ENCODE data around the gene EVPL. TPM values are rescaled to one million over a fixed set of nuclear protein-coding genes. Genes with fewer than 3 reads are reported as not detected.

EVPL gene
- total and polyA plus RNA-seq, 2 donors (not counting 3 experiments of a cell fraction or from before 2014, with no cell fraction given): not detected

DNA sequence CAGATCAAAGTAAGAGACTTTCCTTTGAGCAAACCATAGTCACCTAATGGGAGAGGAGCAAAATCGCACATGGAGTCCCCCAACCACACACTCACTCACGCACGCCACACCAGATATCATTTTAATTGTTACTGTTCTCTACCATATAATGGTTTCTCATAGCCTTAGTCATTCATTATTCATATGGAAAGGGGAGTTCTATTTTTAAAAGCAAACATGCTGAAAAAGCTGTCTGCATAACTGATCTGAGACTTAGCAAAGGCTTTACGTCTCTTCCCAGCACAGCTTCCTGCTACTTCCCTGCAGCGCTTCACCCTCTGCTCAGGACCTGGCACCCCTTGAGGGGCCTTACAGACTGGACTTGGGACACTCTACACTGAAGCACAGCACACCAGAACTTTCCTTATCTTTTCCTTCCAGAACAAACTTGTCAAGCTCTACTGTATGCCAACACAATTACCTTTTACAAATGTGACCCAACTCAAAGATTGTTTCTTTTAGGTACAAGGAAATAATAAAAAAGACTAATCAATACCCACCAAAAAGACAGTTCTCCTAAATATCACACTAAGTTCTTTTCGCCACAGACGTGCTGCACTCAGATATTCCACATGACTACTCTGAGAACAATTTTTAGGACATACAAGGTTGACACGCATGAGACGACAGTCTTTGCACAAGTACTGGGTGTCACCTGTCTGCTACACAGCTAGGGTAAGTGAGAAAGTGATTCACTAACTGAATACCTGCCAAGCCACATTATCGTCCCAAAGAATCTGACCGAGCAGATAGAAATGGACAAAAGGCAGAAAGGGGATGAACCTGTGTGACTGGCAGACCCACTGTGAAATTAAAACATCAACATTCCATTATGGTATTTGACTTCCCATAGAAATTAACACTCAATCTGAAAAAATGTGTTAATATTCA, 23.7 kb upstream of the EVPL start:
- FAIRE-seq (no peak), DNase-seq (ENCODE audit: low read depth, low spot score) (no peak)
- Histone ChIP-seq H3K27me3 (ENCODE audit: control insufficient read depth in 2 of 2, insufficient read depth in 2 of 2, low read length in 2 of 2) (no peaks in the 10 kb centered on the region), H3K27ac (ENCODE audit: insufficient read depth, low read depth, low read length) (no peak overlapping the region), H4K20me1 (replicated peaks; ENCODE audit: control insufficient read depth, extremely low read depth, insufficient read depth, low read length) (no peaks in the 10 kb centered on the region), H3K36me3 (ENCODE audit: control insufficient read depth in 2 of 2, extremely low read depth in 1 of 2, insufficient read depth in 2 of 2, low read length in 2 of 2) (peaks cover 16 to 30% of the 10 kb centered on the region in 2 experiments), H2AFZ (ENCODE audit: low read depth, low read length) (no peak overlapping the region), H3K9me3 (replicated peaks; ENCODE audit: control insufficient read depth, insufficient read depth, low read length) (no peaks in the 10 kb centered on the region), H3K9me1 (replicated peaks; ENCODE audit: control insufficient read depth, extremely low read depth, insufficient read depth, low read length) (no peaks in the 10 kb centered on the region), H3K9ac (replicated peaks; ENCODE audit: extremely low read depth, insufficient read depth, low read length) (no peak overlapping the region), H3K4me1 (ENCODE audit: control insufficient read depth, extremely low read depth, insufficient read depth, low read length) (peaks cover 18% of the 10 kb centered on the region), H3K4me2 (ENCODE audit: insufficient read depth, low read length) (no peak overlapping the region), H3K4me3 (replicated peaks in 1 of 3; ENCODE audit: insufficient read depth in 1 of 3, low read depth in 1 of 3, low read length in 3 of 3) (no peak overlapping the region), H3K79me2 (ENCODE audit: control insufficient read depth, insufficient read depth, low read length) (peaks cover 20% of the 10 kb centered on the region)
- TF ChIP-seq EZH2 (IDR thresholded peaks at IDR 0.05; ENCODE audit: borderline replicate concordance, low read depth, low read length, severe bottlenecking): no peak
- TF ChIP-seq GATA2 (IDR thresholded peaks at IDR 0.05; ENCODE audit: insufficient read depth, insufficient read length, low read depth, low read length): no peak
- no peak for TF ChIP-seq FOS (IDR thresholded peaks at IDR 0.05; ENCODE audit: borderline replicate concordance, insufficient read depth, low read length)
- TF ChIP-seq POLR2AphosphoS5 (IDR thresholded peaks at IDR 0.05; ENCODE audit: insufficient read depth, low read depth, low read length): no peak
- TF ChIP-seq, protein P1, sequence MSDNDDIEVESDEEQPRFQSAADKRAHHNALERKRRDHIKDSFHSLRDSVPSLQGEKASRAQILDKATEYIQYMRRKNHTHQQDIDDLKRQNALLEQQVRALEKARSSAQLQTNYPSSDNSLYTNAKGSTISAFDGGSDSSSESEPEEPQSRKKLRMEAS (IDR thresholded peaks at IDR 0.05; ENCODE audit: insufficient read depth, insufficient read length): no peak
- TF ChIP-seq, protein P2, sequence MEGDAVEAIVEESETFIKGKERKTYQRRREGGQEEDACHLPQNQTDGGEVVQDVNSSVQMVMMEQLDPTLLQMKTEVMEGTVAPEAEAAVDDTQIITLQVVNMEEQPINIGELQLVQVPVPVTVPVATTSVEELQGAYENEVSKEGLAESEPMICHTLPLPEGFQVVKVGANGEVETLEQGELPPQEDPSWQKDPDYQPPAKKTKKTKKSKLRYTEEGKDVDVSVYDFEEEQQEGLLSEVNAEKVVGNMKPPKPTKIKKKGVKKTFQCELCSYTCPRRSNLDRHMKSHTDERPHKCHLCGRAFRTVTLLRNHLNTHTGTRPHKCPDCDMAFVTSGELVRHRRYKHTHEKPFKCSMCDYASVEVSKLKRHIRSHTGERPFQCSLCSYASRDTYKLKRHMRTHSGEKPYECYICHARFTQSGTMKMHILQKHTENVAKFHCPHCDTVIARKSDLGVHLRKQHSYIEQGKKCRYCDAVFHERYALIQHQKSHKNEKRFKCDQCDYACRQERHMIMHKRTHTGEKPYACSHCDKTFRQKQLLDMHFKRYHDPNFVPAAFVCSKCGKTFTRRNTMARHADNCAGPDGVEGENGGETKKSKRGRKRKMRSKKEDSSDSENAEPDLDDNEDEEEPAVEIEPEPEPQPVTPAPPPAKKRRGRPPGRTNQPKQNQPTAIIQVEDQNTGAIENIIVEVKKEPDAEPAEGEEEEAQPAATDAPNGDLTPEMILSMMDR (IDR thresholded peaks at IDR 0.05; ENCODE audit: extremely low read depth in 1 of 2, insufficient read depth in 1 of 2, low read depth in 1 of 2, low read length in 2 of 2): no peak
- TF ChIP-seq POLR2A (IDR thresholded peaks at IDR 0.05; ENCODE audit: low read depth, low read length): no peak
- no peak for TF ChIP-seq MYC (IDR thresholded peaks at IDR 0.05; ENCODE audit: low read depth, low read length)
- TF ChIP-seq JUN (IDR thresholded peaks at IDR 0.05; ENCODE audit: borderline replicate concordance, insufficient read depth, insufficient read length, low read depth): no peak
- dilution Hi-C loops (cut with MboI; ENCODE audit: extremely low pct_ligation_motif_present, low sequenced_read_pairs): no loop called here
- intact Hi-C loops (cut with micrococcal nuclease): no loop called here
- ChIA-PET POLR2A (no interaction called here), CTCF (interaction anchor here (1.1 kb wide), 1 partner anchor 37 kb away, joined by 3 read pairs; no protein-coding TSS in a partner anchor)
- no TSS peak for BruUV-seq (replicated peaks)
